Gastroesophageal sphincter (tissue), 3 donors: ENCODE measurements around the gene ANKRD9.

Experiments
- CTCF ChIP-seq, 4 experiments: fragments of 200-600 bp in 2 of 4; fragments of 450-650 bp in 2 of 4; sonication (generic) in 1 of 4; IDR thresholded peaks; one replicate each; pipeline ENCODE4 v1.5.1; 2017 to 2019; ENCODE audit warnings: antibody characterized with exemption in 4 of 4, mild to moderate bottlenecking in 2 of 4, moderate library complexity in 2 of 4
- EP300 ChIP-seq: sonication (generic); formaldehyde crosslinking; IDR thresholded peaks from one replicate; pipeline ENCODE4 v1.6.1; 2017; ENCODE audit warnings: antibody characterized with exemption, mild to moderate bottlenecking
- POLR2A ChIP-seq, 2 donors: fragments of 450-650 bp; IDR thresholded peaks; one replicate each; pipeline ENCODE4 v1.6.1; 2017; ENCODE audit warnings: antibody characterized with exemption in 2 of 2, mild to moderate bottlenecking in 2 of 2, moderate library complexity in 1 of 2
- POLR2AphosphoS5 ChIP-seq: sonication (generic); formaldehyde crosslinking; IDR thresholded peaks from one replicate; pipeline ENCODE4 v1.6.1; 2017; ENCODE audit warnings: antibody characterized with exemption

GRCh38 chr14:102525219-102525928 lies 15.8 kb upstream of the ANKRD9 start:
- TF ChIP-seq CTCF (IDR thresholded peaks at IDR 0.05) (no peak), POLR2A (IDR thresholded peaks at IDR 0.05) (no peak), POLR2AphosphoS5 (no peak), EP300 (no peak)
